Measurements from ENCODE around the gene TSPAN33.

TSPAN33 gene, protein sequence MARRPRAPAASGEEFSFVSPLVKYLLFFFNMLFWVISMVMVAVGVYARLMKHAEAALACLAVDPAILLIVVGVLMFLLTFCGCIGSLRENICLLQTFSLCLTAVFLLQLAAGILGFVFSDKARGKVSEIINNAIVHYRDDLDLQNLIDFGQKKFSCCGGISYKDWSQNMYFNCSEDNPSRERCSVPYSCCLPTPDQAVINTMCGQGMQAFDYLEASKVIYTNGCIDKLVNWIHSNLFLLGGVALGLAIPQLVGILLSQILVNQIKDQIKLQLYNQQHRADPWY

DNA sequence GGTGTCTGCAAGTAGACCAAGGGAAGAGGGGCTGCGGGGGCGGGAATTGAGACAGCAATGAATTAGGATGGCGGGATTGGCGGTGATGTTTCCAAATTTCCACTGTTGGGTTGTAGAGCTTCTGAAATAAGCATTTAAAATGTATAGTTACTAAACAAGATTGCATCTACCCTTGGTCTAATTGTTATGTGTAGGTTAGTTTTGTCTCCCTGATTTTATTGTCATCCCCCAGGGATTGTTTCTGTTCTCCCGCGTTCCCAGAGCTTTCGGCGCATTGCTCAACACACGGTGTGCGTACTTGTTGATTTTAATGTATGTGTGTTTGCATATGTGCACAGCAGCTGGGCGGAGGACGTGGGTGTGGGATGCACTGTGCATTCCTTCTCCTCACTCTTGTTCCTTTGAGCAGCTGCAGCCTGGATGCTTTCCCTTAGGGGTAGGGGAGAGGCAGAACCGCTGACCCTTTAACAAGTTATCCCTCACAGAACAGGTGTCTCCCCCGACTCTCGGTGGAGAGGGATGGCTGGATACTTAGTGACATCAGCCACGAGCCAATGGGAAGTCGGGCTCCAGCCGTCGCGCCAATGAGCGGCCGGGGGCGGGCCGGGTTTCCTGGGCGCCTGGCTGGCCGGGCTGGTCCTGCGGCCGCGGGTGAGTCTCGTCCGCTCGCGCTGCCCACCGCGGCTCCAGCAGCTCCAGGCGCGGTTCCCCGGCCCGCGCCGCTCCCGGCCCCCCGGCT lies at the start of gene TSPAN33:
Gene TSPAN33 (plus strand): TSS at position 613 of the 739 bp plus-strand sequence. CDS start 274 bp downstream, outside the sequence.
- H3F3A ChIP-seq (ENCODE audit: insufficient read depth, low read length): no peaks in the 10 kb centered on the region
- H3K4me1 ChIP-seq (ENCODE audit: insufficient read depth, low read length, severe bottlenecking): peaks cover 56% of the 10 kb centered on the region
- H3K36me3 ChIP-seq (ENCODE audit: insufficient read depth, low read length): no peaks in the 10 kb centered on the region
- no peaks in the 10 kb centered on the region for H4K20me1 ChIP-seq (ENCODE audit: insufficient read depth, low read length)
- TF ChIP-seq, protein P1, sequence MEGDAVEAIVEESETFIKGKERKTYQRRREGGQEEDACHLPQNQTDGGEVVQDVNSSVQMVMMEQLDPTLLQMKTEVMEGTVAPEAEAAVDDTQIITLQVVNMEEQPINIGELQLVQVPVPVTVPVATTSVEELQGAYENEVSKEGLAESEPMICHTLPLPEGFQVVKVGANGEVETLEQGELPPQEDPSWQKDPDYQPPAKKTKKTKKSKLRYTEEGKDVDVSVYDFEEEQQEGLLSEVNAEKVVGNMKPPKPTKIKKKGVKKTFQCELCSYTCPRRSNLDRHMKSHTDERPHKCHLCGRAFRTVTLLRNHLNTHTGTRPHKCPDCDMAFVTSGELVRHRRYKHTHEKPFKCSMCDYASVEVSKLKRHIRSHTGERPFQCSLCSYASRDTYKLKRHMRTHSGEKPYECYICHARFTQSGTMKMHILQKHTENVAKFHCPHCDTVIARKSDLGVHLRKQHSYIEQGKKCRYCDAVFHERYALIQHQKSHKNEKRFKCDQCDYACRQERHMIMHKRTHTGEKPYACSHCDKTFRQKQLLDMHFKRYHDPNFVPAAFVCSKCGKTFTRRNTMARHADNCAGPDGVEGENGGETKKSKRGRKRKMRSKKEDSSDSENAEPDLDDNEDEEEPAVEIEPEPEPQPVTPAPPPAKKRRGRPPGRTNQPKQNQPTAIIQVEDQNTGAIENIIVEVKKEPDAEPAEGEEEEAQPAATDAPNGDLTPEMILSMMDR (IDR thresholded peaks at IDR 0.05; ENCODE audit: low read length): no peak
- no peak for TF ChIP-seq EZH2 (IDR thresholded peaks at IDR 0.05; ENCODE audit: borderline replicate concordance, low read length)
- H3K4me2 ChIP-seq (ENCODE audit: low read length): peak within 1 kb of the TSS; percentile 82
- peak within 1 kb of the TSS; percentile 68 for H3K9ac ChIP-seq (ENCODE audit: low read length)
- no peaks in the 10 kb centered on the region for H3K27me3 ChIP-seq (ENCODE audit: insufficient read depth, low read length)
- no peaks in the 10 kb centered on the region for H3K9me2 ChIP-seq (ENCODE audit: low read depth, low read length)
- peak within 1 kb of the TSS; percentile 62 for H3K27ac ChIP-seq (ENCODE audit: low read depth, low read length, poor library complexity, severe bottlenecking)
- H3K4me3 ChIP-seq (ENCODE audit: low read depth, low read length, poor library complexity, severe bottlenecking): peak within 1 kb of the TSS; percentile 72
- 0 out of 2 replicates have a peak within 1 kb of the TSS, but pooled peaks have one; percentile 5 for H2AFZ ChIP-seq (ENCODE audit: low read length)
- no peaks in the 10 kb centered on the region for H3K79me2 ChIP-seq (ENCODE audit: insufficient read depth, low read length)
- no peaks in the 10 kb centered on the region for H3K9me3 ChIP-seq (ENCODE audit: low read length)

DNA sequence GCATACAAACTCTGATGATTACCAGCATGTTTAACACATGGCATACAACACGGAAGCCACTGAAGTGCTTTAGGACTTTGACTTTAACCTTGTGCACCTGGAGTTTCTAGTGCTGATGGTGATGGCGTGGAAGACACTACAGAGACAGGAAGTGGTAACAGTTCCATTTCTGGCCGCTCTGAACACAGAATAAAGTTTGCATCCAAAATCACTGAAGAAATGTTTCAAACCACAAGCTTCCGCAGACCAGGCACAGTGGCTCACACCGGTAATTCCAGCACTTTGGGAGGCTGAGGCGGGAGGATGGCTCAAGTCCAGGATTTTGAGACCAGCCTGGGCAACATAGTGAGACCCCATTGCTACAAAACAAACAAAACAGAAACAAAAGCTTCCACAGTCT lies 49.2 kb upstream of the TSPAN33 start:
- peak overlapping the region; percentile 23 for H3K4me2 ChIP-seq (ENCODE audit: low read length)
- H3K9ac ChIP-seq (ENCODE audit: low read length): no peak overlapping the region; the same call in 1 of the 2 replicates
- no peaks in the 10 kb centered on the region for H3K79me2 ChIP-seq (ENCODE audit: insufficient read depth, low read length)
- TF ChIP-seq, protein P1 (IDR thresholded peaks at IDR 0.05; ENCODE audit: low read length): no peak
- no peak for TF ChIP-seq EZH2 (IDR thresholded peaks at IDR 0.05; ENCODE audit: borderline replicate concordance, low read length)
- H3K4me3 ChIP-seq (ENCODE audit: low read depth, low read length, poor library complexity, severe bottlenecking): no peak overlapping the region
- peak overlapping the region; percentile 85 for H2AFZ ChIP-seq (ENCODE audit: low read length)
- H3K4me1 ChIP-seq (ENCODE audit: insufficient read depth, low read length, severe bottlenecking): peaks cover 33% of the 10 kb centered on the region
- H3K36me3 ChIP-seq (ENCODE audit: insufficient read depth, low read length): no peaks in the 10 kb centered on the region
- H3K9me2 ChIP-seq (ENCODE audit: low read depth, low read length): no peaks in the 10 kb centered on the region
- H3K27me3 ChIP-seq (ENCODE audit: insufficient read depth, low read length): no peaks in the 10 kb centered on the region
- H4K20me1 ChIP-seq (ENCODE audit: insufficient read depth, low read length): no peaks in the 10 kb centered on the region
- peak overlapping the region; percentile 50 for H3K27ac ChIP-seq (ENCODE audit: low read depth, low read length, poor library complexity, severe bottlenecking)
- H3F3A ChIP-seq (ENCODE audit: insufficient read depth, low read length): no peaks in the 10 kb centered on the region
- H3K9me3 ChIP-seq (ENCODE audit: low read length): no peaks in the 10 kb centered on the region

DNA sequence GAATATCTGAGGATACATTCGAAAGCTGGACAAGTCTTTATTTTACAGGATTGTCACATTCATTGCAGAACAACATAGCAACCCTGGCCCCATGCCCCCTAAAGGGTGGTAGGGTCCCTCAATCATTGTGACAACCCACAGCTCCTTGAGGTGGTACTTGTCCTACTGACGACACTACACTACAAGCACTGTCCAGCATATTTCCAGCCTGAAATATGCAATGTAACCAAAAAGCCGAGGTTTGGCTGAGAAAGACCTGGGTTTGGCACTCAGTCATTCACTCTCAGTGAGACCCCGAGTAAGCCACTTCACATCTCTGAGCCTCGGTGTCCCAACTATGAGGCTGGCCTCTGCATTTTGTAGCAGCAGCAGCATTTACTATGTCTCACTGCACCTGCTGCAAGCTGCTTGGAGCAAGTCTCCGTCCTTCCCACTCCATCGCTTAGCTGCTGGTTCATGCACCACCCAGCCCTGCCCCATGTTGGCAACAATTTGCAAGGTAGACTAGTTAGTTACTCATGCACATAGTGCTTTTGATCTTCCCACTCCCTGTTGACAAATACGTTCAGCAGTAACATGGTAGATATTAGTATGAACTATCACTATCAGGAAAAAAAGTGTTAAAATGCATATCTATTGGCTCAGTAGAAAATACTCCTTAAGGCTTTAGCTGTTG lies 46.0 kb upstream of the TSPAN33 start:
- no peaks in the 10 kb centered on the region for H3K27me3 ChIP-seq (ENCODE audit: insufficient read depth, low read length)
- H3K4me2 ChIP-seq (ENCODE audit: low read length): no peak overlapping the region
- no peak for TF ChIP-seq EZH2 (IDR thresholded peaks at IDR 0.05; ENCODE audit: borderline replicate concordance, low read length)
- TF ChIP-seq, protein P1 (IDR thresholded peaks at IDR 0.05; ENCODE audit: low read length): no peak
- no peaks in the 10 kb centered on the region for H3K79me2 ChIP-seq (ENCODE audit: insufficient read depth, low read length)
- H4K20me1 ChIP-seq (ENCODE audit: insufficient read depth, low read length): no peaks in the 10 kb centered on the region
- no peak overlapping the region for H3K27ac ChIP-seq (ENCODE audit: low read depth, low read length, poor library complexity, severe bottlenecking)
- no peak overlapping the region for H3K9ac ChIP-seq (ENCODE audit: low read length)
- H3K9me3 ChIP-seq (ENCODE audit: low read length): no peaks in the 10 kb centered on the region
- H3F3A ChIP-seq (ENCODE audit: insufficient read depth, low read length): no peaks in the 10 kb centered on the region
- H3K9me2 ChIP-seq (ENCODE audit: low read depth, low read length): no peaks in the 10 kb centered on the region
- no peak overlapping the region for H2AFZ ChIP-seq (ENCODE audit: low read length)
- H3K4me1 ChIP-seq (ENCODE audit: insufficient read depth, low read length, severe bottlenecking): peaks cover 18% of the 10 kb centered on the region
- H3K36me3 ChIP-seq (ENCODE audit: insufficient read depth, low read length): no peaks in the 10 kb centered on the region
- H3K4me3 ChIP-seq (ENCODE audit: low read depth, low read length, poor library complexity, severe bottlenecking): no peak overlapping the region
